Measurements from ENCODE around the gene YES1. TPM values are rescaled to one million over a fixed set of nuclear protein-coding genes. Genes with fewer than 3 reads are reported as not detected.
"Not testable (repeated sequence)": the region's sequence is repeated elsewhere in the genome, so short reads cannot be mapped to it uniquely, and the experiment has no call there.

Gene YES1
- total RNA-seq, 1 donor from 2014 or later, result 209 TPM

DNA sequence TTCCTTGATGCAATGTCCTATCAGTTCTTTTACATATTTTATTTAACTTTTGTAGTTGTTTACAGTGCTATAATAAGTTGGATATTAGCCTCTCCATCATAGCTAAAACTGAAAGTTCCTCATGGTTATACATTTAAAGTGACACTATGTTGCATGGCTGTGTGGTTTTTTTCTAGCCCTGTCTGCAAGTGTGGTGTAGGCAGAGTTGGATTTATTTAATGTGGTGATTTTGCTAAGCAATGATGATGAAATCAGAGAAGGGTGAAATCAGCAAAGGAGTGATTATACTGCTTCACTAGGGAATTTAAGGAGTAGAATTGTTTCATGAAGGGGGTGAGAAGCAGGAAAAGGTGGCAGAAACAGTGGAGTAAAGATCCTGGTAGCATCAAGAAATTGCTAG lies 81.3 kb downstream of the YES1 start:
- no peaks in the 10 kb centered on the region for H3K36me3 ChIP-seq
- no peak for TF ChIP-seq EZH2phosphoT487 (IDR thresholded peaks at IDR 0.05)
- no peak for TF ChIP-seq EZH2 (IDR thresholded peaks at IDR 0.05)
- TF ChIP-seq, protein P1, sequence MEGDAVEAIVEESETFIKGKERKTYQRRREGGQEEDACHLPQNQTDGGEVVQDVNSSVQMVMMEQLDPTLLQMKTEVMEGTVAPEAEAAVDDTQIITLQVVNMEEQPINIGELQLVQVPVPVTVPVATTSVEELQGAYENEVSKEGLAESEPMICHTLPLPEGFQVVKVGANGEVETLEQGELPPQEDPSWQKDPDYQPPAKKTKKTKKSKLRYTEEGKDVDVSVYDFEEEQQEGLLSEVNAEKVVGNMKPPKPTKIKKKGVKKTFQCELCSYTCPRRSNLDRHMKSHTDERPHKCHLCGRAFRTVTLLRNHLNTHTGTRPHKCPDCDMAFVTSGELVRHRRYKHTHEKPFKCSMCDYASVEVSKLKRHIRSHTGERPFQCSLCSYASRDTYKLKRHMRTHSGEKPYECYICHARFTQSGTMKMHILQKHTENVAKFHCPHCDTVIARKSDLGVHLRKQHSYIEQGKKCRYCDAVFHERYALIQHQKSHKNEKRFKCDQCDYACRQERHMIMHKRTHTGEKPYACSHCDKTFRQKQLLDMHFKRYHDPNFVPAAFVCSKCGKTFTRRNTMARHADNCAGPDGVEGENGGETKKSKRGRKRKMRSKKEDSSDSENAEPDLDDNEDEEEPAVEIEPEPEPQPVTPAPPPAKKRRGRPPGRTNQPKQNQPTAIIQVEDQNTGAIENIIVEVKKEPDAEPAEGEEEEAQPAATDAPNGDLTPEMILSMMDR (IDR thresholded peaks at IDR 0.05), result no peak
- H3F3A ChIP-seq (ENCODE audit: low read depth), result no peaks in the 10 kb centered on the region
- H3K4me2 ChIP-seq, result no peak overlapping the region
- Mint-ChIP-seq H3K4me1 (no peaks in the 10 kb centered on the region), H3K9me3 (no peaks in the 10 kb centered on the region), H3K36me3 (peaks cover 36% of the 10 kb centered on the region), H3K27ac (no peak overlapping the region), H3K4me3 (no peak overlapping the region), H3K27me3 (ENCODE audit: insufficient read depth, low read depth) (no peaks in the 10 kb centered on the region)
- H3K9ac ChIP-seq, result no peak overlapping the region
- no peak overlapping the region for H3K4me3 ChIP-seq
- H3K27me3 ChIP-seq, result no peaks in the 10 kb centered on the region
- no peaks in the 10 kb centered on the region for H4K20me1 ChIP-seq (ENCODE audit: low read depth)
- no peaks in the 10 kb centered on the region for H3K79me2 ChIP-seq (ENCODE audit: low read depth)
- DNase-seq (ENCODE audit: low spot score), result no peak
- no peaks in the 10 kb centered on the region for H3K9me3 ChIP-seq (ENCODE audit: low read depth)
- no peaks in the 10 kb centered on the region for H3K4me1 ChIP-seq
- H2AFZ ChIP-seq (replicated peaks), result no peak overlapping the region
- no peak overlapping the region for H3K27ac ChIP-seq

DNA sequence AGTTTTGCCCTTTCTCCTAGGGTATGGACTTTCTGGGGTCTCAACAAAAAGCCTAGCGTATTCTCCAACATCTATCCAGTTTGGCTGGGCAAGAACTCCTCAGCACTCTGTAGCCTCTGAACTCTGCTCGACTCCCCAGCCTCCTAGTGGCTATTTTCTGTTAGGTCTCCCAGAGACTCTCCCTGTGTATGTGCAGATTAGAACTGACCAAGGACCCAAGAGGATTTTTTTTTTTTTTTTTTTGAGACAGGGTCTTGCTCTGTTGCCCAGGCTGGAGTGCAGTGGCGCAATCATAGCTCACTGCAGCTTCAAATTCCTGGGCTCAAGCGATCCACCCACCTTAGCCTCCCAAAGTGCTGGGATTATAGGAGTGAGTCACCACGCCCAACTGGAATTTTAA lies 81.9 kb downstream of the YES1 start:
- not testable (repeated sequence) for H3K27me3 ChIP-seq; H3K9ac ChIP-seq; H3F3A ChIP-seq (ENCODE audit: low read depth); H3K4me2 ChIP-seq; H3K79me2 ChIP-seq (ENCODE audit: low read depth); H3K36me3 ChIP-seq; H3K27ac ChIP-seq; H3K27me3 Mint-ChIP-seq (ENCODE audit: insufficient read depth, low read depth); H3K4me1 ChIP-seq; H3K4me1 Mint-ChIP-seq; H3K27ac Mint-ChIP-seq; H3K4me3 ChIP-seq; H3K4me3 Mint-ChIP-seq; H3K9me3 Mint-ChIP-seq; H3K9me3 ChIP-seq (ENCODE audit: low read depth); H4K20me1 ChIP-seq (ENCODE audit: low read depth); H2AFZ ChIP-seq (replicated peaks)
- TF ChIP-seq, protein P1 (IDR thresholded peaks at IDR 0.05), result peak; percentile 42
- DNase-seq (ENCODE audit: low spot score), result peak; percentile 41
- H3K36me3 Mint-ChIP-seq, result peaks cover 34% of the 10 kb centered on the region

DNA sequence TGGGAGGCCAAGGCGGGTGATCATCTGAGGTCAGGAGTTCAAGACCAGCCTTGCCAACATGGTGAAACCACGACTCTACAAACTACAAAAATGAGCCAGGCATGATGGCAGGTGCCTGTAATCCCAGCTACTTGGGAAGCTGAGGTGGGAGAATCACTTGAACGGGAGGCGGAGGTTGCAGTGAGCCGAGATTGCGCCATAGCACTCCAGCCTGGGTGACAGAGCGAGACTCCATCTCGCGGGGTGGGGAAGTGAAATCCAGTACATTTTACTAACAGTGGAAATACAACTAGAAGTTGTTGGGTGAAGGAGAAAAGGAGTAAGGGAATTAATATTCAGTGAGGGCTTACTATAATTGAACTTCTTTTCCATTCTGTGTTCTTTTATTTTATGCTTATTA lies 86.4 kb downstream of the YES1 start:
- no peak for TF ChIP-seq EZH2phosphoT487 (IDR thresholded peaks at IDR 0.05)
- TF ChIP-seq, protein P1 (IDR thresholded peaks at IDR 0.05), result no peak
- TF ChIP-seq EZH2 (IDR thresholded peaks at IDR 0.05), result no peak
- H3K27me3 Mint-ChIP-seq (ENCODE audit: insufficient read depth, low read depth), result no peaks in the 10 kb centered on the region
- no peak overlapping the region for H3K4me2 ChIP-seq
- no peak overlapping the region for H3K4me3 ChIP-seq
- no peaks in the 10 kb centered on the region for H3K9me3 Mint-ChIP-seq
- peaks cover 40% of the 10 kb centered on the region for H3K36me3 Mint-ChIP-seq
- no peak overlapping the region for H3K27ac Mint-ChIP-seq
- no peaks in the 10 kb centered on the region for H3F3A ChIP-seq (ENCODE audit: low read depth)
- H3K4me3 Mint-ChIP-seq, result no peak overlapping the region
- H4K20me1 ChIP-seq (ENCODE audit: low read depth), result no peaks in the 10 kb centered on the region
- H3K27ac ChIP-seq, result no peak overlapping the region
- no peak overlapping the region for H3K9ac ChIP-seq
- H3K9me3 ChIP-seq (ENCODE audit: low read depth), result no peaks in the 10 kb centered on the region
- no peaks in the 10 kb centered on the region for H3K4me1 Mint-ChIP-seq
- no peaks in the 10 kb centered on the region for H3K79me2 ChIP-seq (ENCODE audit: low read depth)
- no peaks in the 10 kb centered on the region for H3K27me3 ChIP-seq
- H3K36me3 ChIP-seq, result peaks cover 14% of the 10 kb centered on the region
- no peak for DNase-seq (ENCODE audit: low spot score)
- H2AFZ ChIP-seq (replicated peaks), result no peak overlapping the region
- H3K4me1 ChIP-seq, result no peaks in the 10 kb centered on the region
